Hepatocyte (in vitro differentiated cells): ENCODE measurements around the gene EFCAB6. TPM values are rescaled to one million over a fixed set of nuclear protein-coding genes. Genes with fewer than 3 reads are reported as not detected.

Experiments
- DNase-seq: peaks from one replicate; pipeline ENCODE4 v3.0.0-alpha.2; 2016; ENCODE audit warnings: low spot score
- H2AFZ ChIP-seq: fragments of 200-600 bp; sonication (generic); 2 replicates; pipeline ENCODE4 v1.6.0; 2016; ENCODE audit warnings: antibody characterized with exemption, mild to moderate bottlenecking
- H3K27ac ChIP-seq: fragments of 200-600 bp; sonication (generic); 2 replicates; pipeline ENCODE4 v1.5.1; 2016; ENCODE audit warnings: mild to moderate bottlenecking
- H3K27me3 ChIP-seq: fragments of 200-600 bp; sonication (generic); 2 replicates; pipeline ENCODE4 v1.6.1; 2016
- H3K36me3 ChIP-seq: fragments of 200-600 bp; sonication (generic); replicated peaks from 2 replicates; pipeline ENCODE4 v1.5.1; 2016; ENCODE audit warnings: low read depth; ENCODE audit not compliant: insufficient read depth
- H3K4me1 ChIP-seq: fragments of 200-600 bp; sonication (generic); 2 replicates; pipeline ENCODE4 v1.5.1; 2016; ENCODE audit warnings: mild to moderate bottlenecking, moderate library complexity; ENCODE audit not compliant: insufficient read depth
- H3K4me2 ChIP-seq: fragments of 200-600 bp; sonication (generic); 2 replicates; pipeline ENCODE4 v1.6.0; 2016
- H3K4me3 ChIP-seq: fragments of 200-600 bp; sonication (generic); 2 replicates; pipeline ENCODE4 v1.5.1; 2016; ENCODE audit warnings: mild to moderate bottlenecking
- H3K79me2 ChIP-seq: fragments of 200-600 bp; sonication (generic); 2 replicates; pipeline ENCODE4 v1.6.0; 2017; ENCODE audit warnings: mild to moderate bottlenecking
- H3K9me2 ChIP-seq: fragments of 200-600 bp; sonication (generic); replicated peaks from 2 replicates; pipeline ENCODE4 v1.6.0; 2017; ENCODE audit warnings: mild to moderate bottlenecking; ENCODE audit not compliant: insufficient read depth
- H3K9me3 ChIP-seq: fragments of 200-600 bp; sonication (generic); 2 replicates; pipeline ENCODE4 v1.5.1; 2016; ENCODE audit warnings: low read depth, mild to moderate bottlenecking
- H4K20me1 ChIP-seq: fragments of 200-600 bp; sonication (generic); 2 replicates; pipeline ENCODE4 v1.6.0; 2016; ENCODE audit warnings: mild to moderate bottlenecking; ENCODE audit not compliant: insufficient read depth, poor library complexity, severe bottlenecking
- CTCF ChIP-seq: fragments of 200-600 bp; sonication (generic); IDR thresholded peaks from 2 replicates; pipeline ENCODE4 v1.5.1; 2016; ENCODE audit warnings: antibody characterized with exemption, mild to moderate bottlenecking; ENCODE audit not compliant: poor library complexity
- EZH2 ChIP-seq: fragments of 200-600 bp; sonication (generic); IDR thresholded peaks from 2 replicates; pipeline ENCODE4 v1.6.1; 2016; ENCODE audit warnings: antibody characterized with exemption, mild to moderate bottlenecking, borderline replicate concordance
- EZH2phosphoT487 ChIP-seq: fragments of 200-600 bp; sonication (generic); IDR thresholded peaks from one replicate; pipeline ENCODE4 v1.6.1; 2018; ENCODE audit warnings: antibody characterized with exemption, mild to moderate bottlenecking, low read depth, moderate library complexity; ENCODE audit not compliant: unreplicated experiment, severe bottlenecking
- WGBS: methylation state at CpG from one replicate; pipeline ENCODE4 v1.1.6; 2016; ENCODE audit warnings: low lambda C conversion rate; ENCODE audit errors: missing lambda C conversion rate; 5-methylcytosine and 5-hydroxymethylcytosine counted together
- polyA plus RNA-seq: library from polyadenylated mRNA; unstranded; fragments of >200 nt; fragmentation: Nextera tagmentation; extraction: Ambion mirVana; gene quantifications from 2 replicates; pipeline ENCODE4 v1.2.1, GENCODE V29; 2016
- total RNA-seq: library from RNA; depleted of rRNA; stranded (reverse); fragments of >200 nt; gene quantifications from 2 replicates; pipeline ENCODE4 v1.2.3, GENCODE V29; 2014

The EFCAB6 gene
- total and polyA plus RNA-seq, 2 experiments from 2014 or later: 0.59 to 2.1 TPM

GRCh38 chr22:43844560-43845545, 32.7 kb upstream of the EFCAB6 start:
- Histone ChIP-seq H3K4me1 (no peaks in the 10 kb centered on the region), H3K79me2 (no peaks in the 10 kb centered on the region), H3K9me2 (no peaks in the 10 kb centered on the region), H3K36me3 (no peaks in the 10 kb centered on the region), H3K27me3 (no peaks in the 10 kb centered on the region), H3K9me3 (no peaks in the 10 kb centered on the region), H3K4me3 (no peak overlapping the region), H2AFZ (no peak overlapping the region), H4K20me1 (no peaks in the 10 kb centered on the region), H3K27ac (no peak overlapping the region), H3K4me2 (no peak overlapping the region)
- 89% methylated on average over 31 of the region's 31 CpGs for WGBS
- no peak for TF ChIP-seq EZH2
- no peak for TF ChIP-seq CTCF
- TF ChIP-seq EZH2phosphoT487: no peak
- DNase-seq: no peak

- 90% methylated on average over 21 of the region's 21 CpGs for WGBS
- Histone ChIP-seq H3K79me2 (no peaks in the 10 kb centered on the region), H3K27ac (no peak overlapping the region), H3K27me3 (no peaks in the 10 kb centered on the region), H3K4me1 (no peaks in the 10 kb centered on the region), H3K4me3 (no peak overlapping the region), H2AFZ (no peak overlapping the region), H3K36me3 (no peaks in the 10 kb centered on the region), H4K20me1 (no peaks in the 10 kb centered on the region), H3K9me2 (no peaks in the 10 kb centered on the region), H3K9me3 (no peaks in the 10 kb centered on the region), H3K4me2 (no peak overlapping the region)
- TF ChIP-seq EZH2: no peak
- TF ChIP-seq CTCF: no peak
- TF ChIP-seq EZH2phosphoT487: no peak
- DNase-seq: no peak
Measured at GRCh38 chr22:43843783-43844530, 31.9 kb upstream of the EFCAB6 start.

- no peak overlapping the region for H3K4me2 ChIP-seq
- no peaks in the 10 kb centered on the region for H3K9me3 ChIP-seq
- no peak overlapping the region for H3K27ac ChIP-seq
- no peak overlapping the region for H3K4me3 ChIP-seq
- no peak for DNase-seq
- TF ChIP-seq CTCF (no peak), EZH2phosphoT487 (no peak), EZH2 (no peak)
- H2AFZ ChIP-seq: no peak overlapping the region
- no peaks in the 10 kb centered on the region for H3K36me3 ChIP-seq
- no peaks in the 10 kb centered on the region for H3K27me3 ChIP-seq
- H3K4me1 ChIP-seq: no peaks in the 10 kb centered on the region
- no peaks in the 10 kb centered on the region for H3K79me2 ChIP-seq
- no peaks in the 10 kb centered on the region for H4K20me1 ChIP-seq
- WGBS: 89% methylated on average over 21 of the region's 21 CpGs
- H3K9me2 ChIP-seq: no peaks in the 10 kb centered on the region
Measured at GRCh38 chr22:43841742-43842141, 29.6 kb upstream of the EFCAB6 start.
